GM19351 (cell line): ENCODE measurements around the gene RTN1.

Source experiments
- ATAC-seq: cut with Tn5 transposase; IDR thresholded peaks from one replicate; pipeline ENCODE4 v1.9.1; 2021; ENCODE audit warnings: mild to moderate bottlenecking, moderate library complexity; ENCODE audit not compliant: unreplicated experiment

The RTN1 gene

DNA sequence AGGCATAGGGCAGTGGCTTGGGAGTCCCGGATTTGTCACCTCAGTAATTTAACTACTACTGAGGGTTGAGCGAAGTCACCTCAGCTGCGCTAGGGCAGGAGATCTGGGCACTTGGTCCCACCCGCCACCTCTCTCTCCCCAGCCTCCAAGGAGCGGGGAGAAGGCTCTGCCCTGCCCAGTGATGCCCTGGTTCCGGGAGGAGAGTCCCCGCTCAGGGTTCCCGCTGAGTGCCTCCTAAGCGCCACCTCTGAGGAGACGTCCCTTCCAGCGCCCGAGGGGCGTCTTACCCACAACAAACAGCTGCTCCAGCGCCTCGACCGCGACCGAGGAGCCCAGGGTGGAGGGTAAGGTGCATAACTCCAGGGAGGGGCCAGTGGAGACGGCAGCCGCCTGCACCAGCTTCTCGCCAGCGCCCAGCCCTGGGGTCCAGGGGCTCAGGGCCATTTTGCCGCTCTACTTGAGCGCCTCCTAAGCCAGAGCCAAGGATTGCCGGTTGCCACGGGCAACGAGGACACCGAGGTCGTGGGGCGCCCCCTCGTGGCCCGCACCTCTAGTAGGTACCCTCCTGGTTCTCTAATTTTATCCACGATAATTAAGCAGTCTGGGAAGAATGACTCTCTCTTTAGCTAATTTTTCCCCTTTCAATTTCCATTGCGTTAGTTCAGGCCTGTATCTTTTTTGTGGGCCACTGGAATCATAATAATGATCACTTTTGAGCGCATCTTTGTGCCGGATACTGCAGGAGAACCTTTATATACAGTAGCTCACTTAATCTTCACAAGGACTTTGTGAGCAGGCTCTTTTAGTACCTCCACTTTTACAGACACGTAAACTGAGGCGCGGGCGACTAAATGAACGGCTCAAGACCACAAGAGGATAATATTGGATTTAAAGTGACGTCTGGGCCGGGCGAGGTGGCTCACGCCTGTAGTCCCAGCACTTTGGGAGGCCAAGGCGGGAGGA, 294.0 kb downstream of the RTN1 start, which contains the start of gene CCDC175:
Gene CCDC175, minus strand, starts transcription at position 481 of the 963 bp plus-strand sequence. Its CDS starts 37 bp downstream, at position 444.
- peak; percentile 98 for ATAC-seq

DNA sequence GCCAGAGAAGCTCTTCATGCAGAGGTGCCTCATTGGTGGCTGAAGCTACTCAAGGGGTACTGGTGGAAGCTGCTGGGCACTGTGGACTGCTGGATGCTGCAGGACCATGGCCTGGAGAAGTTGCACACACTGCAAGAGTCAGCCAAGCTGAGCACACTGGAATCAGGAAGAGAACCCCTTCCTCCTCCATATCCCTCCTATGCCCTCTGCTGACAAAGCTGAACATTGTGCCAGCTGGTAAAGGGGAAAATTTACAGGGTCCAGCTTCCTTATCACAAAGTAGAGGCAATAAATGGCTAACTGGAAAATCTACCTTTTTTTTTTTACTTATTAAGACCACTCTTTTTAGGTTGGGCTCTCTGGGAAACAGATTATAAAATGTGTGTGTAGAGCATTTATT, 300.5 kb downstream of the RTN1 start:
- ATAC-seq, result no peak

DNA sequence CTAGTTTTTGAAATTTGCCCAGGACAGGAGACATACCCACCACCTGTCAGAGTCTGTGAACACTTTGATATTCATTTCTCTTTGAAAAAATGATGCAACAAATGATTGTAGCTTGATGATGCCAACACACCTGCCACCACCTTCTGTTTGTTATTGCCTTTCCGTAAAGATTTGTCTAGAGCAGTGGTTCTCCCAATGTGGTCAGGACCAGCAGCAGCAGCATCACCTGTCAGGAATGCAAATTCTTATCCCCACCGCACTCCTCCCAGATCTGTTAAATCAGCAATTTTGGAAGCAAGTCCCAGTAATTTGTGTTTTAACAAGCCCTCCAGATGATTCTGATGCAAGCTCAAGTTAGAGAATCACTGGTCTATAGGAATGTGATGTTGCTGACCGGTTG, 303.9 kb downstream of the RTN1 start:
- no peak for ATAC-seq

DNA sequence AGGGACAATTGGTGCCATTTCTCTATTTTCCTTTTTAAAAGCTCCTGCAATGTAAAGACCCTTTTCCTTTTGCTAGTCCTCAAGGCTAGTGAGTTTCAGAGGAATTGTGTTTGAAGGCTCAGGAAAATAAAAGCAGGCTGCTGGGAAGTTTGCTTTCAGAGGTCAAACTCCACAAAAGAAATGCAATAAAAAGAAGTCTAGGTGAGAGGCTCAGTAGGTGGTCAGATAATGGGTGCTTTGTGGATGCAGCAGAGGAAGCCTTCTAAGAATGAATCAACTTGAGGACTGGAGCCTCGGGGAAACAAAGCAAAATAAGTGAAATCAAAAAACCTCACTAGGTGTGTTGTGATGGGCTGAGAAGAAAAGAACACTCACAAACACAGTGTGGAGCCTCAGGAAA, 304.3 kb downstream of the RTN1 start:
- no peak for ATAC-seq

DNA sequence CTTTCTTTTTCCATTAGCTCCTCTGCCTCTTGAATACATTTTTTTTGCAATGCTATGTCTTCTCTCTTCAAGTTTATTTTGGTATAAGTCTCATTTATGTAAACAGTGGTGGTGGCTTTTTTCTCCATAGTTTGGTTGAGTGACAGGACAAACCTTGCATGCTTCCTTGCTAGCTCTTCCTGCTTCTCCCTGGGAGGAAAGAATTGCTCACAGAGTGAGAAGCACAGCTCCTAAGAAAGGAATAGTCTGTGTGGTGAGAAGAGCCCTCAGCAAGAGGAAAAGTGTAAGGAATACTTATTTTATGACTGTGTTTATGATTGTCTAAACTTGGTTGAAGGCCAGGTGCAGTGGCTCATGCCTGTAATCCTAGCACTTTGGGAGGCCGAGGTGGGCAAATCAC, 305.5 kb downstream of the RTN1 start:
- no peak for ATAC-seq

DNA sequence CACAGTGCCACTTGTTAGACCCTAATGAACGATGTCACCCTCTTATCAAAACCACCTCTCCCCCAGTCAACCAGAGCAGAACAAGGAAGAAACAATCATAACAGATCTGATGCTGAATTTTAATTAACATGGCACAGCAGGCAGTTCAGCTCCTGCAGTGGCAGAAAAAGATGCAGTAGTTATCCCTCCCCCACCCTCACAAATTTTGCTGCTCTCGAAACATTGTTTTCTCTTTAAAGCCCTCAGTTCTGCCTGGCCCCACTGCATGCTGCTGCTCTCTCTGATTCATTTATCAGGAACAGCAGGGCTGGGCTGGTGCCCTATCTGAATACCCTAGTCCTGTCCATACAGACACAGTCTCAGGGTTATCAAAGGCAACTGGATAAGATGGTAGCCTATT, 306.2 kb downstream of the RTN1 start:
- ATAC-seq, result no peak

DNA sequence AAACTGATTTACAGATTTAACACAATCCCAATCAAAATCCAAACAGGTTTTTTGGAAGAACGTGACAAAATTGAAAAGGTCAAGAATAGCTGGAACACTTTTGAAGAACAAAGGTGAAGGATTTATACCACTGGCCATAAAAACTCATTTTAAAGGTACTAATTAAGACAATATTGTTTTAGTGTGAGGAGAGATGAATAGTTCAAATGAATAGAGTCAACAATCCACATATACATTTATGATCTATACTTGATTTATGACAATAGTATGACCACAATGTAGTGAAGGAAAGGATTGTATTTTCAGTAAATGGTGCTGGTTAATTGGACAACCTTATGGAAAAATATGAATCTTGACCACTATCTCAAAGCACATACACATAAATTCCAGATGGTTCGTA, 323.3 kb downstream of the RTN1 start:
- no peak for ATAC-seq
